Stimulated activated naive CD4-positive, alpha-beta T cell (primary cell): ENCODE measurements around the gene TRANK1.
"Not testable (repeated sequence)": the region's sequence is repeated elsewhere in the genome, so short reads cannot be mapped to it uniquely, and the experiment has no call there.

Experiments used
- DNase-seq, 6 experiments: peaks; one replicate each; lab custom pipeline; 2025; lab: John Stamatoyannopoulos, UW

Gene TRANK1

GRCh38 chr3:36957063-36957462 is 12.2 kb upstream of the TRANK1 start:
- no peak for DNase-seq

GRCh38 chr3:36956155-36956554 is 11.3 kb upstream of the TRANK1 start:
- DNase-seq = no peak

- DNase-seq = no peak
These were observed 9.7 kb upstream of the TRANK1 start for GRCh38 chr3:36954452-36955134.

- DNase-seq = not testable (repeated sequence)
These were observed 3.0 kb upstream of the TRANK1 start for GRCh38 chr3:36947814-36948213.

- no peak for DNase-seq
These were observed 603 bp upstream of the TRANK1 start for GRCh38 chr3:36945333-36945980.

- DNase-seq = peak in 3 of 6 experiments; percentile 37 to 57 (median 40)
These were observed 728 bp downstream of the TRANK1 start for GRCh38 chr3:36944012-36944640.

GRCh38 chr3:36943601-36944000 is 1.3 kb downstream of the TRANK1 start:
- DNase-seq = no peak

- no peak for DNase-seq
These were observed 2.1 kb downstream of the TRANK1 start for GRCh38 chr3:36942638-36943248.

- no peak for DNase-seq
These were observed 3.2 kb downstream of the TRANK1 start for GRCh38 chr3:36941658-36942057.

GRCh38 chr3:36941162-36941561 is 3.7 kb downstream of the TRANK1 start:
- DNase-seq = no peak

- no peak for DNase-seq
These were observed 7.4 kb downstream of the TRANK1 start for GRCh38 chr3:36937492-36937891.

GRCh38 chr3:36933540-36934296 is 11.1 kb downstream of the TRANK1 start:
- DNase-seq = no peak

GRCh38 chr3:36931424-36931823 is 13.4 kb downstream of the TRANK1 start:
- not testable (repeated sequence) for DNase-seq

GRCh38 chr3:36928220-36928619 is 16.6 kb downstream of the TRANK1 start:
- no peak for DNase-seq

- no peak for DNase-seq
These were observed 18.5 kb downstream of the TRANK1 start for GRCh38 chr3:36926292-36926897.

GRCh38 chr3:36924744-36925521 is 19.9 kb downstream of the TRANK1 start:
- DNase-seq = no peak

- DNase-seq = no peak
These were observed 20.7 kb downstream of the TRANK1 start for GRCh38 chr3:36923981-36924743.

GRCh38 chr3:36923523-36923943 is 21.3 kb downstream of the TRANK1 start:
- peak in 1 of 6 experiments; percentile 3 for DNase-seq

- DNase-seq = no peak
These were observed 23.8 kb downstream of the TRANK1 start for GRCh38 chr3:36920884-36921567.
